ENCODE measurements around the gene ITM2C. TPM values are rescaled to one million over a fixed set of nuclear protein-coding genes. Genes with fewer than 3 reads are reported as not detected.

The ITM2C gene
- total and polyA plus RNA-seq, 2 donors (not counting 1 experiment from before 2014, with no cell fraction given): 36.9 to 62.8 TPM

DNA sequence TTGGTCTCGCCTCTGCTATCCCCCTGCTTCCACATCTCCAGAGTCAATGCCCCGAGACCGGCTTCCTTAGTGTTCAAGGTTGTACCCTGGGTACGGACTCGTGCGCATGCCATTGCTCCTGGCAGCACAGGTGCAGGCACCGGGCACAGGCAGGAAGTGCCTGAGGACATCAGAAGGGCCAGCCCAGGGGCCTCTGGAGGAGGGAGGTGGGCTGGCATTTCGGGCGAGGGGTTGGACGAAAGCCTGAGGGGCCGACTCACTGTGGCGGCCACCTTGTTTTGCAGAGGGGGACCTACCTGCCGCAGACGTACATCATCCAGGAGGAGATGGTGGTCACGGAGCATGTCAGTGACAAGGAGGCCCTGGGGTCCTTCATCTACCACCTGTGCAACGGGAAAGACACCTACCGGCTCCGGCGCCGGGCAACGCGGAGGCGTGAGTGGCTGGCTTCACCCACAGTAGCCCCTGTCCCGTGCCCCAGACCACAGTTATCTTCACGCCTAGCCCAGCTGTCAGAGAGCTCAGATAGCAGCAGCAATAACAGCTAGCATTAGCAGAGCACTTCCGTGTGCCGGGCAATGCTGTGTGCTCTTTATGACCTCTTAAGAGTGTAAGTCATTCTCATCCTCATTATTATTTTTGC lies 12.5 kb downstream of the ITM2C start:
- H3K4me3 Mint-ChIP-seq: peak overlapping the region; percentile 74
- H3K4me1 ChIP-seq (ENCODE audit: control insufficient read depth in 2 of 2, insufficient read depth in 2 of 2, low read length in 2 of 2): peaks cover 70 to 73% of the 10 kb centered on the region in 2 donors
- peak overlapping the region; percentile 82 for H2AFZ ChIP-seq (ENCODE audit: insufficient read depth, low read depth, low read length, poor library complexity, severe bottlenecking)
- ChIA-PET CTCF (interaction anchor here (0.6 to 2.3 kb wide), 8 partner anchors 11 to 212 kb away, joined by 3 to 11 read pairs (median 6); partner anchors contain the start of gene ITM2C), POLR2A (interaction anchor here (1.7 kb wide), 1 partner anchor 12 kb away, joined by 4 read pairs; the partner anchor contains the start of gene ITM2C)
- ATAC-seq (ENCODE audit: low read depth): no peak
- intact Hi-C loops (cut with micrococcal nuclease): loop anchor here (10.0 kb wide), 1 partner anchor 518 kb away; the partner anchor contains the start of gene B3GNT7
- H3K27ac Mint-ChIP-seq: peak overlapping the region; percentile 92
- no peaks in the 10 kb centered on the region for H3K9me3 Mint-ChIP-seq (ENCODE audit: insufficient read depth)
- H3K4me2 ChIP-seq (replicated peaks; ENCODE audit: low read depth, low read length, poor library complexity, severe bottlenecking): peak overlapping the region; percentile 74
- peak overlapping the region in 2 of 5 experiments; percentile 3 to 24 for H3K4me3 ChIP-seq (ENCODE audit: control extremely low read depth in 1 of 5, extremely low read depth in 1 of 5, insufficient read depth in 1 of 5, low read depth in 2 of 5, low read length in 4 of 5)
- H3K27ac ChIP-seq (ENCODE audit: low read length in 2 of 2): peak overlapping the region; percentile 80 to 83
- no peak for DNase-seq
- peaks cover 20% of the 10 kb centered on the region for H3K79me2 ChIP-seq (ENCODE audit: control insufficient read depth, insufficient read depth, low read length)
- peaks cover 60% of the 10 kb centered on the region for H3K4me1 Mint-ChIP-seq
- no peaks in the 10 kb centered on the region for H4K20me1 ChIP-seq (ENCODE audit: control insufficient read depth, insufficient read depth, low read length, poor library complexity, severe bottlenecking)
- H3K27me3 ChIP-seq (replicated peaks in 1 of 4; ENCODE audit: control extremely low read depth in 1 of 4, control insufficient read depth in 3 of 4, insufficient read depth in 4 of 4, low read length in 3 of 4): no peaks in the 10 kb centered on the region
- H3K27me3 Mint-ChIP-seq: no peaks in the 10 kb centered on the region
- H3K9me3 ChIP-seq (ENCODE audit: control extremely low read depth in 1 of 3, control insufficient read depth in 2 of 3, insufficient read depth in 1 of 3, low read length in 2 of 3): peaks cover 0 to 7% (median 0%) of the 10 kb centered on the region in 3 donors
- peaks cover 0 to 24% of the 10 kb centered on the region in 2 experiments for H3K36me3 ChIP-seq (replicated peaks in 1 of 2; ENCODE audit: control extremely low read depth in 1 of 2, control insufficient read depth in 1 of 2, extremely low read depth in 1 of 2, insufficient read depth in 2 of 2, low read length in 1 of 2)
- WGBS (ENCODE audit: insufficient coverage): 67% methylated on average over 26 of the region's 27 CpGs
- no peak for TF ChIP-seq EZH2 (IDR thresholded peaks at IDR 0.05; ENCODE audit: borderline replicate concordance, insufficient read depth, low read depth, low read length, poor library complexity, severe bottlenecking)
- TF ChIP-seq, protein P1, sequence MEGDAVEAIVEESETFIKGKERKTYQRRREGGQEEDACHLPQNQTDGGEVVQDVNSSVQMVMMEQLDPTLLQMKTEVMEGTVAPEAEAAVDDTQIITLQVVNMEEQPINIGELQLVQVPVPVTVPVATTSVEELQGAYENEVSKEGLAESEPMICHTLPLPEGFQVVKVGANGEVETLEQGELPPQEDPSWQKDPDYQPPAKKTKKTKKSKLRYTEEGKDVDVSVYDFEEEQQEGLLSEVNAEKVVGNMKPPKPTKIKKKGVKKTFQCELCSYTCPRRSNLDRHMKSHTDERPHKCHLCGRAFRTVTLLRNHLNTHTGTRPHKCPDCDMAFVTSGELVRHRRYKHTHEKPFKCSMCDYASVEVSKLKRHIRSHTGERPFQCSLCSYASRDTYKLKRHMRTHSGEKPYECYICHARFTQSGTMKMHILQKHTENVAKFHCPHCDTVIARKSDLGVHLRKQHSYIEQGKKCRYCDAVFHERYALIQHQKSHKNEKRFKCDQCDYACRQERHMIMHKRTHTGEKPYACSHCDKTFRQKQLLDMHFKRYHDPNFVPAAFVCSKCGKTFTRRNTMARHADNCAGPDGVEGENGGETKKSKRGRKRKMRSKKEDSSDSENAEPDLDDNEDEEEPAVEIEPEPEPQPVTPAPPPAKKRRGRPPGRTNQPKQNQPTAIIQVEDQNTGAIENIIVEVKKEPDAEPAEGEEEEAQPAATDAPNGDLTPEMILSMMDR (IDR thresholded peaks at IDR 0.05): no peak
- peak overlapping the region; percentile 22 for H3K9ac ChIP-seq (ENCODE audit: low read length)
